Fibroblast of pulmonary artery (primary cell): ENCODE results near the gene AGAP3.

ENCODE experiments used
- DNase-seq: peaks from one replicate; pipeline ENCODE4 v3.0.0-alpha.2; 2010; ENCODE audit warnings: low read depth
- H3K4me3 ChIP-seq: replicated peaks from 2 replicates; pipeline ENCODE4 v1.5.1; 2011; ENCODE audit warnings: low read depth, mild to moderate bottlenecking, control low read depth, low read length, moderate library complexity
- TF ChIP-seq, protein P1 (sequence below): IDR thresholded peaks from 2 replicates; pipeline ENCODE4 v1.5.1; 2011; ENCODE audit warnings: mild to moderate bottlenecking, control low read depth, low read length, inconsistent platforms; ENCODE audit errors: missing control alignments

Gene AGAP3

DNA sequence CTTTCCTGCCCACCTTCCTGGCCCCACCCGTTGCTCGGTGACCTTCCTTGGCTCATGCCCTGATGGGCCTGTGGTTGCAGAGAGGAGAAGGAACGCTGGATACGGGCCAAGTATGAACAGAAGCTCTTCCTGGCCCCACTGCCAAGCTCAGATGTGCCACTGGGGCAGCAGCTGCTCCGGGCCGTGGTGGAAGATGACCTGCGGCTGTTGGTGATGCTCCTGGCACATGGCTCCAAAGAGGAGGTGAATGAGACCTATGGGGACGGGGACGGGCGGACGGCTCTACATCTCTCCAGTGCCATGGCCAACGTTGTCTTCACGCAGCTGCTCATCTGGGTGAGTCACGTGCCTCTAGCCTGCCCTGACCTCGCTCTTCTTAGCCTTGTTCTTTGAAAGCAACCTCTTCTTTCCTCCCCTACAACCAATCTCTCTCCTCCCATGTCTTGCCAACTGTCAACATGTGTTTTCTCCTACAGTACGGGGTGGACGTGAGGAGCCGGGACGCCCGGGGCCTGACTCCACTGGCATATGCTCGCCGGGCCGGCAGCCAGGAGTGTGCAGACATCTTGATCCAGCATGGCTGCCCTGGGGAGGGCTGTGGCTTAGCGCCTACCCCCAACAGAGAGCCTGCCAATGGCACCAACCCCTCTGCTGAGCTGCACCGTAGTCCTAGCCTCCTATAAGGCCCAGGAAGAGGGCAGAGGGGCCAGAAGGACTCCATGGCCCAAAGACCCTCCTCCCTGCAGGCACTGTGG, 57.2 kb downstream of the AGAP3 start:
- no peak for DNase-seq
- H3K4me3 ChIP-seq, result no peak overlapping the region
- TF ChIP-seq, protein P1, sequence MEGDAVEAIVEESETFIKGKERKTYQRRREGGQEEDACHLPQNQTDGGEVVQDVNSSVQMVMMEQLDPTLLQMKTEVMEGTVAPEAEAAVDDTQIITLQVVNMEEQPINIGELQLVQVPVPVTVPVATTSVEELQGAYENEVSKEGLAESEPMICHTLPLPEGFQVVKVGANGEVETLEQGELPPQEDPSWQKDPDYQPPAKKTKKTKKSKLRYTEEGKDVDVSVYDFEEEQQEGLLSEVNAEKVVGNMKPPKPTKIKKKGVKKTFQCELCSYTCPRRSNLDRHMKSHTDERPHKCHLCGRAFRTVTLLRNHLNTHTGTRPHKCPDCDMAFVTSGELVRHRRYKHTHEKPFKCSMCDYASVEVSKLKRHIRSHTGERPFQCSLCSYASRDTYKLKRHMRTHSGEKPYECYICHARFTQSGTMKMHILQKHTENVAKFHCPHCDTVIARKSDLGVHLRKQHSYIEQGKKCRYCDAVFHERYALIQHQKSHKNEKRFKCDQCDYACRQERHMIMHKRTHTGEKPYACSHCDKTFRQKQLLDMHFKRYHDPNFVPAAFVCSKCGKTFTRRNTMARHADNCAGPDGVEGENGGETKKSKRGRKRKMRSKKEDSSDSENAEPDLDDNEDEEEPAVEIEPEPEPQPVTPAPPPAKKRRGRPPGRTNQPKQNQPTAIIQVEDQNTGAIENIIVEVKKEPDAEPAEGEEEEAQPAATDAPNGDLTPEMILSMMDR, result no peak

DNA sequence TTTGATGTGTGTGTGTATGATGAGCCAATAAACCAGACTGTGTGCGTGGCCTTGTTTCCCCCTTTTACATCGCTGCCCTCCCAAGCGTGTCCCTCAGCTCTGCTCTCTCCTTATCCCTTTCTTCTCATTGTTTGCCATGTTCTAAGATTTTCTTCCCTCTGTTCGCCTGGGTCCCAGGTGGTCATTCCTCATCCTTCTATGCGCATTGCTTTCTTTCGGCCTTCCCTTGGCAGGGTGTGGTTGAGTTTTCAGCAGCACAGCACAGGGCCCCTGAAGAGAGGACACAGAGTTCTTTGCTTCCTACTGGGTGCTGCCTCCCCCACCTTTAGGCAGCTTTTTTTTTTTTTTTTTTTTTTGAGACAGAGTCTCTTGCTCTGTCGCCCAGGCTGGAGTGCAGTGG, 58.1 kb downstream of the AGAP3 start:
- H3K4me3 ChIP-seq, result no peak overlapping the region
- no peak for DNase-seq
- TF ChIP-seq, protein P1, result no peak

DNA sequence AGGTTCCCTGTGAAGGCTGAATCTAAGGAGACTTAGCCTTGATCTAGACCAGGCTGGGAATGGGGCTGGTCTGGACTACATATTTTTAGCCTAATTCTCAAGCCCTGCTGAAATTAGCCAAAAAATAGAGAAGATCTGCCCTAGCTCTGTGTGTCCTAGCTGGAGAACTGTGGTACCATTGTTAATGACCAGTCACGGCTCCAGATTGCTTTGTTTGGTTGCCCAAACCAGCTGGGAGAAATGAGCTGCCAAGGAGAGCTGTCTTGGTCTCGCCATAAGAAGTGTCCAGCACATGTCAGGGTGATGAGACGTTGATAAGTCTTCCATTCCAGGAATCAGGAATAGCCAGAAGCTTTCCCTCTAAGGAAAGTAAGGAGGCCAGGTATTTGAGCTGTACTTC, 60.5 kb downstream of the AGAP3 start:
- TF ChIP-seq, protein P1, result no peak
- H3K4me3 ChIP-seq, result no peak overlapping the region
- no peak for DNase-seq

DNA sequence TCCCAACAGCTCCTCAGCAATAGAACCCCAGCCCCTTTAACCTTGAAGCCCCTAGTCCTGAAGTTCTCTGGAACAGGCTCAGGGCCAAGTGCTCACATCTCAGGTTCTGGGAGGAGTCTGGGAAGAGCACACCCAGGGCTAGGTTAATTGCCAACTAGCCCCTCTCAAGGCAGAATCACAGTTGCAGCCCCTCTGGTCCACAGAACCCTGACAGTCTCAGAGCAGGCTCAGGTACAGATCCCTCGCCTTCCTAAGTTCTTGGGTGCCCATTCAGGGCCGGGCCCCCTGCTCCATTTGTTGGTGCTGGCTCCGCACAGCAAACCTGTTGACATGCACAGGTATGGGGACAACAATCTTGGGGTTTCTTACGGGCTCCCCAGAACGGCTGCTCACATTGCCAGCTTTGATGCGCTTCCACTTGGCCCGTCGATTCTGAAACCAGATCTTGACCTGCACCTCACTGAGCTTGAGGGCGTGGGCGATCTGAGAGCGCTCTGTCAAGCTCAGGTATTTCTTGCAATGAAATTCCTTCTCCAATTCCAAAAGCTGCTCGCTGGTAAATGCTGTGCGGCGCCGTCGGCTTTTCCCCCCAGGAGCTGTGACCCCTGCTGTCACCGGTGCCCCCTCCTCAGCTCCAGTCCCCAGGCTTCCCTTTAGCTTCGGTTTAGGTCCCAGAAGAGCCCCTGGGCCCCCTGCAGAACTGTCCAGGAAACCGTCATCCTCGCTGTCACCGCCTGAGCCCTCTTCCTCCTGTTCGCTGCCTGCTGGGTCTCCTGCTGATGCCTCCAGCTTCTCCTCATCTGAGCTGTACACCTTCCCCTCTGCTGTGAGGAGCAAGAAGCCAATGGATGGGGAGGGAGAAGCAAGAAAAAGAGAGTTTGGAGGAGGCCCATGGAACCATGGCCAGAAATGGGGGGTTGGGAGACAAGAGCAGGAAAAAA, 62.3 kb downstream of the AGAP3 start:
- TF ChIP-seq, protein P1, result no peak
- no peak for DNase-seq
- no peak overlapping the region for H3K4me3 ChIP-seq

DNA sequence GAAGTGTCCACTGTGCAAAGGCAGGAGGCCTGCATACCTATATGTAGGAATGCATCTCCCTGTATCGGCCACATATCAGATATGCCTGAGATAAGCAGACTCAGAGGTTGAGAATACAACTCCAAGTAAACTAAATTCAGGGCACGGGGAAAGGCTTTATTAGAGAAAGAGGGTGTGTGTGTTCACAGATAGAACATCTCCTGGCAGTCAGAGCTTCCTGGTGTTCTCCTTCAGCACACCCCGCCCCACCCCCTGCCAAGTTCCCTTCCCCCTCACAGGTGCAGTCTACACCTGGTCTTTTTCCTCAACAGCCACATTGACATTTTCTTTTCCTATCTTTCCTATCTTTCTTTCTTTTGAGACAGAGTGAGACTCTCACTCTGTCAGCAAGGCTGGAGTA, 64.1 kb downstream of the AGAP3 start:
- no peak overlapping the region for H3K4me3 ChIP-seq
- TF ChIP-seq, protein P1, result no peak
- DNase-seq, result no peak

DNA sequence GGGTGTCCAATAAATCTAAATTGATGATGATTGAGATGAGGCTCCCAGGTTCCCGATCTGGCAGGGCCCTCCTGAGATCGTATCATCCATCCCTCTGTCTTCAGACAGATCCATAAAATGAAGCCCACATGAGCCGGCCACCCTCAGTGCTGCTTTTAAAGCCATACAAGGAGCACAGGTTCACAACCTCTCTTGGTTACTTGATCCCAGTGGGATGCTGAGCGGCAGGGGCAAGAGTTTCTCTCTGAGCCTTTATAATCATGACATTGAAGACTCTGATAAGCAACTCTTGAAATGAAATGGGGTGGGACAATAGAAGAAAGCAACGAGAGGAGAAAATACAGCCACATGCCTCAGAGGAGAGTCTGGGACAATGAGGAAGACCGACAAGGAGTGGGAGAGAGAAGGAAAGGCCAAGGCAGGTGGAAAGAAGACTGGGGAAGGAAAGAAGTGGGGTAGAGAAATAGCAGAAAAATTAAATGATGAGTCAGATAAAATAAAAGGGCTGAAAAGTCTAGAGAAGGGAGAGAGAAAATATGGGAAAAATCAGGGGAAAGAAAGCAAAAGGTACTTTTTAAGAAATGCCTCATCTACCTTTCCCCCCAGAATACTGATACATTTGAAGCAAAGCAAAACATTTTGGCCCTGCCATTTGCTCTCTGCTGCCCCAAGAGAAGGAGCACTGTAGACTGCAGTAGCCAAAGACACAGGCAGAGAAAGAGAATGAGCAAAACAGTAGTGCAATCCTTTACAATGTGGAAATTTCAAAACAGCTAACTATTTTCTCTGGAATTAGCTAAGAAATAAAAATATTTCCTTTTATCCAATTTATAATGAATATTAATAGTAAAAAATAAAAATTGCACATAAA, 66.6 kb downstream of the AGAP3 start:
- H3K4me3 ChIP-seq, result no peak overlapping the region
- DNase-seq, result no peak
- TF ChIP-seq, protein P1, result peak; percentile 25
